PC-9 (cell line): ENCODE results near the gene ZNF217. TPM values are rescaled to one million over a fixed set of nuclear protein-coding genes. Genes with fewer than 3 reads are reported as not detected.

Experiments
- BruUV-seq: library from RNA; stranded (reverse); fragments of 400-500 nt; replicated peaks from 2 replicates; lab custom pipeline; 2021; lab: Mats Ljungman, UMichigan
- CTCF ChIA-PET: fragments of 300-600 bp; sonication (Branson Sonifier 250); formaldehyde crosslinking; loops from one replicate; lab custom pipeline; 2022; ENCODE audit warnings: antibody characterized with exemption; lab: Charles Lee
- POLR2A ChIA-PET: fragments of 300-600 bp; sonication (Branson Sonifier 250); formaldehyde crosslinking; loops from one replicate; lab custom pipeline; 2022; ENCODE audit warnings: antibody characterized with exemption; ENCODE audit not compliant: unreplicated experiment; lab: Charles Lee
- DNase-seq, 2 experiments: peaks; one replicate each; pipeline versions ENCODE4 v3.0.0 to v3.0.0-alpha.2; 2015 to 2022; ENCODE audit warnings: mixed read lengths in 1 of 2
- H2AFZ ChIP-seq: fragments of 200-600 bp; sonication (generic); 2 replicates; pipeline ENCODE4 v1.8.1; 2017; ENCODE audit warnings: antibody characterized with exemption
- H3F3A ChIP-seq: fragments of 200-600 bp; sonication (generic); 2 replicates; pipeline ENCODE4 v1.8.1; 2017; ENCODE audit warnings: antibody characterized with exemption, mild to moderate bottlenecking, low read depth; ENCODE audit not compliant: insufficient read depth
- H3K27ac ChIP-seq: fragments of 200-600 bp; sonication (generic); 2 replicates; pipeline ENCODE4 v1.6.1; 2016; ENCODE audit warnings: mixed run types
- H3K27me3 ChIP-seq: fragments of 200-600 bp; sonication (generic); 2 replicates; pipeline ENCODE4 v1.6.1; 2016; ENCODE audit warnings: low read depth, mixed run types; ENCODE audit not compliant: insufficient read depth
- H3K36me3 ChIP-seq: fragments of 200-600 bp; sonication (generic); 2 replicates; pipeline ENCODE4 v1.6.1; 2016; ENCODE audit warnings: low read depth, mixed run types
- H3K4me1 ChIP-seq: fragments of 200-600 bp; sonication (generic); replicated peaks from 2 replicates; pipeline ENCODE4 v1.6.1; 2016; ENCODE audit warnings: mixed run types; ENCODE audit not compliant: insufficient read depth
- H3K4me2 ChIP-seq: fragments of 200-600 bp; sonication (generic); 2 replicates; pipeline ENCODE4 v1.6.1; 2017; ENCODE audit warnings: mixed run types
- H3K4me3 ChIP-seq: fragments of 200-600 bp; sonication (generic); 2 replicates; pipeline ENCODE4 v1.6.1; 2016; ENCODE audit warnings: mixed run types
- H3K79me2 ChIP-seq: fragments of 200-600 bp; sonication (generic); 2 replicates; pipeline ENCODE4 v1.6.1; 2017; ENCODE audit warnings: low read depth, mixed run types
- H3K9me2 ChIP-seq: fragments of 200-600 bp; sonication (generic); 2 replicates; pipeline ENCODE4 v1.8.1; 2017; ENCODE audit warnings: mild to moderate bottlenecking; ENCODE audit not compliant: insufficient read depth
- H3K9me3 ChIP-seq: fragments of 200-600 bp; sonication (generic); 2 replicates; pipeline ENCODE4 v1.8.1; 2016; ENCODE audit warnings: low read depth; ENCODE audit not compliant: insufficient read depth
- H4K20me1 ChIP-seq: fragments of 200-600 bp; sonication (generic); 2 replicates; pipeline ENCODE4 v1.8.1; 2017; ENCODE audit not compliant: insufficient read depth
- CTCF ChIP-seq: fragments of 200-600 bp; sonication (generic); conservative IDR thresholded peaks from 2 replicates; pipeline ENCODE4 v1.6.1; 2017; ENCODE audit warnings: mixed run types, antibody characterized with exemption, mild to moderate bottlenecking, moderate library complexity
- EZH2 ChIP-seq: fragments of 200-600 bp; sonication (generic); IDR thresholded peaks from 2 replicates; pipeline ENCODE4 v1.8.0; 2017; ENCODE audit warnings: antibody characterized with exemption, low read depth
- intact Hi-C: fragments of 100-400 bp; cut with micrococcal nuclease; formaldehyde crosslinking; loops from one replicate; pipeline ENCODE4 v1.10.0; 2022; ENCODE audit not compliant: unreplicated experiment
- total RNA-seq: library from RNA; stranded (reverse); gene quantifications from 2 replicates; pipeline ENCODE4 v1.2.3, GENCODE V29; 2021

Gene ZNF217
- total RNA-seq, 1 experiment from 2014 or later, result 63.8 TPM

DNA sequence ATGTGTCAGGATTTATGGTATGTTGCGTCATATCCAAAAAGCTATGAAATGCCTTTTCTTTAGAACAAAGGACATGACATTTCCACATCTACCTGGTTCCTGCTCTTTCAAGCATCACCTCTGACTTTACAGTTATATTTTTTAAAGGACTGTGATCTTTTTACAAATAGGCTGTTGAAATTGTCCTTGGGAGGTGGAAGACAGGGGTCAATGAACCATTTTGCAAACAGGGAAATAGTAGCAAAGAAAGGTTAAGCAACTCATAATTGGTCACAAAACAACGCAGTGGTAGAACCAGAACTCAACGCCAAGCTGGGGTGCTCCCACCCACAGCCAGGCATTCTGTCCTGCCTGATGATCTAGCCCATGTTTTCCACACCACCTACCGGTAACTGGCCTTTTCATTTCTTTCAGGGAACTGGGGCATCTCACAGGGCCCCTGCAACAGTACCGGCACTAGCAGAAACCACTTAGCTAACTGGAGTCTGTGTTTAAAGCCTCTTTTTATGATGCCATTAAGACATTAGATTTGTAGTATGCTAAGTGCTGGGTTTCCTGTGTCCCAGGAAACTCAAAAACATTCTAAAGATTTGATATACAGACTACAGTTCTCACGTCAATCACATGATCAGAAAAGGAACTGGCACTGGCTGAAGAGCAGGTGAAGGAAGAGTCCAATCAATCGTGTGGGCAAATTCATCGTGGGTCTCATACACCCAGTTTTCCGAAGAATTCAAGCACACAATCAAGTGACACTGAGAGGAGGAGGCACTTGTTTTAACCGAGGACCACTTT is 13.9 kb downstream of the ZNF217 start:
- Histone ChIP-seq H3K4me3 (peak overlapping the region; percentile 49; the same call in 1 of the 2 replicates), H3K9me3 (no peaks in the 10 kb centered on the region), H3K4me2 (peak overlapping the region; percentile 82), H4K20me1 (peaks cover 9% of the 10 kb centered on the region; the same call in 1 of the 2 replicates), H2AFZ (no peak overlapping the region), H3K27ac (peak overlapping the region; percentile 91), H3K36me3 (peaks cover 72% of the 10 kb centered on the region), H3K9me2 (no peaks in the 10 kb centered on the region), H3K4me1 (peaks cover 75% of the 10 kb centered on the region), H3K27me3 (no peaks in the 10 kb centered on the region), H3F3A (peaks cover 60% of the 10 kb centered on the region), H3K79me2 (peaks cover 99% of the 10 kb centered on the region)
- ChIA-PET POLR2A (interaction anchor here (0.6 to 0.7 kb wide), 3 partner anchors 10 to 159 kb away, joined by 3 to 6 read pairs (median 3); no protein-coding TSS in a partner anchor), CTCF (interaction anchor here (0.5 to 1.2 kb wide), 4 partner anchors 66 to 360 kb away, joined by 3 to 11 read pairs (median 4); no protein-coding TSS in a partner anchor)
- DNase-seq, result peak in 1 of 2 experiments; percentile 94
- BruUV-seq, result no TSS peak
- TF ChIP-seq CTCF (no peak), EZH2 (no peak)
- intact Hi-C loops, result loop anchor here (1.0 to 10.0 kb wide), 10 partner anchors 15 to 615 kb away; no protein-coding TSS in a partner anchor

DNA sequence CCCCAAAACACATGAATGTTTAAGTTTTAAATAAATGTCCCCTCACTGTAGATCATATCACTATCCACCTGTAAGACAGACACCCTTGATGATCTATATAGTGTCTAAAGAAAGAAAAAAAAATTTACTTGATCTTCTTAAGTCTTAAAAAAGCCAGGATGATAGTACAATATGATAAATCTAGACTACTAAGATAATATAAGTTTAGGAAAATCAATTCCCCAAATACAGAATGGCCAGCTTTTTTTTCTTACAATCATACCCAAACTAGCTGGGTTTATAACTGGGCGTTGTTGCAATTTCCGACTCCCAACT is 14.4 kb downstream of the ZNF217 start:
- Histone ChIP-seq H3F3A (peaks cover 57% of the 10 kb centered on the region), H3K4me1 (peaks cover 70% of the 10 kb centered on the region), H2AFZ (no peak overlapping the region), H4K20me1 (peaks cover 15% of the 10 kb centered on the region; the same call in 1 of the 2 replicates), H3K9me3 (no peaks in the 10 kb centered on the region), H3K36me3 (peaks cover 77% of the 10 kb centered on the region), H3K27me3 (no peaks in the 10 kb centered on the region), H3K27ac (peak overlapping the region; percentile 91), H3K79me2 (peaks cover 99% of the 10 kb centered on the region), H3K4me3 (peak overlapping the region; percentile 49), H3K9me2 (no peaks in the 10 kb centered on the region), H3K4me2 (peak overlapping the region; percentile 82)
- POLR2A ChIA-PET, result interaction anchor here (0.6 to 0.7 kb wide), 2 partner anchors 147 to 159 kb away, joined by 3 to 6 read pairs; no protein-coding TSS in a partner anchor
- no peak for DNase-seq
- BruUV-seq, result no TSS peak
- intact Hi-C loops, result loop anchor here (1.0 to 10.0 kb wide), 10 partner anchors 16 to 616 kb away; no protein-coding TSS in a partner anchor
- TF ChIP-seq EZH2 (no peak), CTCF (no peak)
- CTCF ChIA-PET, result interaction anchor here (0.5 to 1.2 kb wide), 4 partner anchors 67 to 360 kb away, joined by 3 to 11 read pairs (median 4); no protein-coding TSS in a partner anchor

DNA sequence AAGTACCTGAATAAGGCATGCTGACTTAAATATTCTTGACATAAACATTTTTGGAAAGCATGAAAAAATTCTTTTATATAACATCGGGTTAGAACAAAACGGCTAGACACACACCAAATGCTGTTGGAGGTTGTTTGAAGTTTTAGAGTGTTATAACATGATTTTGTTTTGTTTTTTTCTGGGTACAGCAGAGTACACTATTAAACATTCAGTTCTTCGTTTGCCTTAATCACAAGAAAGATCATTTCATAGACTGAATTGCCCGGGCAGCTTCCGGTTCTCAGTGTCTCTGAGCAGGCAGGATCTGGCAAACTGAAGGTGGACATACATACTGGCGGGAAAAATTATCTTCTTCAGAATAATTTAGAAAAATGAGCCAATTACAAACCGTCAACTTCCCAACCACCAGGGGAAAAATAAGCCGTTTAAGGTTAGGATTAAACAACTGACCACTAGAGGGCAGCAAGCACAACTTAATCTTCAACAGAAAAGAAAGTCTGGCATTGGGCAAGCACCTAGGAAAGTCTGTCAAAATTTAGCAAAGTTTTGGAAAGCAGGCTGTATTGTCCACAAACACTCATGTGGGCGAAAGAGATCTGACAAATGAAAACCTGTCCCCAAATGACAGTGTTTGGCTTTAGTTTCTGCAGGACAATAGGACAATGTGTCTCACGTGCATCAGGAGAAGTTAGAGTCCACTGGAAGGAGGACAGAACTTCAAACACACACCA is 15.0 kb downstream of the ZNF217 start:
- no peak overlapping the region for H2AFZ ChIP-seq
- intact Hi-C loops, result loop anchor here (1.0 to 10.0 kb wide), 10 partner anchors 16 to 616 kb away; no protein-coding TSS in a partner anchor
- ChIA-PET CTCF (interaction anchor here (0.5 to 1.2 kb wide), 5 partner anchors 68 to 361 kb away, joined by 3 to 11 read pairs (median 4); no protein-coding TSS in a partner anchor), POLR2A (no interaction called here)
- DNase-seq, result peak; percentile 61 to 77
- H3F3A ChIP-seq, result peaks cover 55% of the 10 kb centered on the region
- TF ChIP-seq EZH2 (no peak), CTCF (peak; percentile 96)
- H3K9me3 ChIP-seq, result no peaks in the 10 kb centered on the region
- H4K20me1 ChIP-seq, result peaks cover 21% of the 10 kb centered on the region; the same call in 1 of the 2 replicates
- peak overlapping the region; percentile 82 for H3K4me2 ChIP-seq
- peaks cover 99% of the 10 kb centered on the region for H3K79me2 ChIP-seq
- H3K4me1 ChIP-seq, result peaks cover 64% of the 10 kb centered on the region
- no peaks in the 10 kb centered on the region for H3K9me2 ChIP-seq
- H3K27ac ChIP-seq, result peak overlapping the region; percentile 91
- peaks cover 83% of the 10 kb centered on the region for H3K36me3 ChIP-seq
- peak overlapping the region; percentile 49 for H3K4me3 ChIP-seq
- H3K27me3 ChIP-seq, result no peaks in the 10 kb centered on the region
- no TSS peak for BruUV-seq
